ENCODE measurements around the gene DPH5.

Gene DPH5

DNA sequence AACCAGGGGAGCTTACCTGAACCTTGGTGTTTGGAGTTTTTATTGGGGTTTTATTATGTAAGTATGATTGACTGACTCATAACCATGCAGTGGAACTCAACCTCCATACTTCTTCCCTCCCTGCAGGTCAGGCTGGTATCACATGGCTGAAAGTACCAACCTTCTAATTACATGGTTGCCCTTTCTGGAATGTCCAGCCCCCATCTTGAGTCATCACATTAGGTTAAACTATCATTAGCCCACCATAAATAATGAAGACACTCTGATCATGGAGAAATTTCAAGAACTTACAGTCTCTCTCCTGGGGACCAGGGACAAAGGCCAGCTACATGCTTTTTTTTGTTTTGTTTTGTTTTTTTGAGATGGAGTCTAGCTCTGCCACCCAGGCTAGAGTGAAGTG is 19.2 kb upstream of the DPH5 start:
- TF ChIP-seq, protein P1, sequence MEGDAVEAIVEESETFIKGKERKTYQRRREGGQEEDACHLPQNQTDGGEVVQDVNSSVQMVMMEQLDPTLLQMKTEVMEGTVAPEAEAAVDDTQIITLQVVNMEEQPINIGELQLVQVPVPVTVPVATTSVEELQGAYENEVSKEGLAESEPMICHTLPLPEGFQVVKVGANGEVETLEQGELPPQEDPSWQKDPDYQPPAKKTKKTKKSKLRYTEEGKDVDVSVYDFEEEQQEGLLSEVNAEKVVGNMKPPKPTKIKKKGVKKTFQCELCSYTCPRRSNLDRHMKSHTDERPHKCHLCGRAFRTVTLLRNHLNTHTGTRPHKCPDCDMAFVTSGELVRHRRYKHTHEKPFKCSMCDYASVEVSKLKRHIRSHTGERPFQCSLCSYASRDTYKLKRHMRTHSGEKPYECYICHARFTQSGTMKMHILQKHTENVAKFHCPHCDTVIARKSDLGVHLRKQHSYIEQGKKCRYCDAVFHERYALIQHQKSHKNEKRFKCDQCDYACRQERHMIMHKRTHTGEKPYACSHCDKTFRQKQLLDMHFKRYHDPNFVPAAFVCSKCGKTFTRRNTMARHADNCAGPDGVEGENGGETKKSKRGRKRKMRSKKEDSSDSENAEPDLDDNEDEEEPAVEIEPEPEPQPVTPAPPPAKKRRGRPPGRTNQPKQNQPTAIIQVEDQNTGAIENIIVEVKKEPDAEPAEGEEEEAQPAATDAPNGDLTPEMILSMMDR (IDR thresholded peaks at IDR 0.05; ENCODE audit: borderline replicate concordance, extremely low read depth, low read length, poor library complexity, severe bottlenecking): no peak
- no peak for TF ChIP-seq EZH2 (IDR thresholded peaks at IDR 0.05; ENCODE audit: borderline replicate concordance, low read depth, low read length, severe bottlenecking)
- ATAC-seq (ENCODE audit: insufficient read depth, low read depth): no peak

DNA sequence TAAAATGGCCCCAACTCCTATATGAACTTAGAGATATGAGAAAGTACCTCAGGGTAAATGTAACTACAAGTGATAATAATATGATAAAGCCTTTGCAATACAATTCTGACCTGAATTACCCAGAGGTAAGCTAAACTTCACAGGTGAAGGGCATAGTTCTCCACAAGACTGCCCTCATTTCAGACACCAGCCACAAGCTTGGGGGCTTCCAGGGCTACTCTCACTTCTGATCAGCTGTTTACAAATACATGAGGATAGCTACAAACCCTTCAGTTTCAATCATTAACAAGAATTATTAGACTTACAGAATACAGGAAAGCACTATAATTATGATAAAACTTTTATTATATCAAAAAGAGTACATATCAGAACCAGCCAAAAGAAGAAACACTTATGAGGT is 18.7 kb upstream of the DPH5 start:
- ATAC-seq (ENCODE audit: insufficient read depth, low read depth) (no peak), DNase-seq (no peak)
- Histone ChIP-seq H3K36me3 (ENCODE audit: insufficient read depth, low read length) (peaks cover 28% of the 10 kb centered on the region), H3K79me2 (ENCODE audit: insufficient read depth, low read length) (no peaks in the 10 kb centered on the region), H3K27me3 (ENCODE audit: insufficient read depth, low read length, poor library complexity) (no peaks in the 10 kb centered on the region), H4K20me1 (ENCODE audit: insufficient read depth, low read length) (no peaks in the 10 kb centered on the region), H3K4me2 (ENCODE audit: insufficient read depth, low read length) (no peak overlapping the region), H2AFZ (ENCODE audit: low read depth, low read length) (no peak overlapping the region), H3K27ac (ENCODE audit: low read length) (no peak overlapping the region), H3K4me1 (ENCODE audit: insufficient read depth, low read length) (no peaks in the 10 kb centered on the region), H3K9me3 (ENCODE audit: insufficient read depth, low read length, severe bottlenecking) (peaks cover 14% of the 10 kb centered on the region), H3K9ac (ENCODE audit: low read depth, low read length) (no peak overlapping the region), H3K4me3 (ENCODE audit: low read depth in 1 of 2, low read length in 2 of 2) (no peak overlapping the region)
- TF ChIP-seq, protein P1 (IDR thresholded peaks at IDR 0.05; ENCODE audit: borderline replicate concordance, extremely low read depth, low read length, poor library complexity, severe bottlenecking): no peak
- TF ChIP-seq EZH2 (IDR thresholded peaks at IDR 0.05; ENCODE audit: borderline replicate concordance, low read depth, low read length, severe bottlenecking): no peak

More for the DNA sequence above, 19.2 kb upstream of the DPH5 start:
- Histone ChIP-seq H3K79me2 (ENCODE audit: insufficient read depth, low read length) (no peaks in the 10 kb centered on the region), H3K9ac (ENCODE audit: low read depth, low read length) (no peak overlapping the region), H3K36me3 (ENCODE audit: insufficient read depth, low read length) (peaks cover 23% of the 10 kb centered on the region), H3K4me2 (ENCODE audit: insufficient read depth, low read length) (no peak overlapping the region), H3K4me1 (ENCODE audit: insufficient read depth, low read length) (no peaks in the 10 kb centered on the region), H3K27ac (ENCODE audit: low read length) (no peak overlapping the region), H2AFZ (ENCODE audit: low read depth, low read length) (no peak overlapping the region), H3K4me3 (ENCODE audit: low read depth in 1 of 2, low read length in 2 of 2) (no peak overlapping the region), H4K20me1 (ENCODE audit: insufficient read depth, low read length) (no peaks in the 10 kb centered on the region), H3K9me3 (ENCODE audit: insufficient read depth, low read length, severe bottlenecking) (peaks cover 9% of the 10 kb centered on the region), H3K27me3 (ENCODE audit: insufficient read depth, low read length, poor library complexity) (no peaks in the 10 kb centered on the region)
- no peak for DNase-seq

DNA sequence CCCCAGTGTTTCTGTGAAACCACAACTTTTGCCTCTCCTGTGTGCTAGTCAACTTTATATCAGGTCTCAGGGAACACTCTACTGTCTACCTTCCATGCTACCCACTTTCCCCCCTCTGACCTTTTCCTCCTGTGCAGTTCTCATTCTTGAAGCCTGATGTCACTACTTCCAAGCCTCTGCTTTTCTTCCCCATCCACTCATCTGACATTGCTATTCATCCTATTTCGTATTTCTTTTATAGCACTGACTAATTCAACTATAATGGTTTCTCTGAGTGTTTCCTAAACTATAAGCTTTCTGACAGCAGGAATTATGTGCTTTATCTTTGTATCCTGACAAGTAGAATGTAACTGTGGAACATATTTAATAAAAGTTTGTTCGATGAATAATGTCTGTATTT is 18.2 kb upstream of the DPH5 start:
- Histone ChIP-seq H3K9ac (ENCODE audit: low read depth, low read length) (no peak overlapping the region), H3K9me3 (ENCODE audit: insufficient read depth, low read length, severe bottlenecking) (peaks cover 19% of the 10 kb centered on the region), H2AFZ (ENCODE audit: low read depth, low read length) (no peak overlapping the region), H3K27ac (ENCODE audit: low read length) (no peak overlapping the region), H3K27me3 (ENCODE audit: insufficient read depth, low read length, poor library complexity) (no peaks in the 10 kb centered on the region), H3K79me2 (ENCODE audit: insufficient read depth, low read length) (no peaks in the 10 kb centered on the region), H3K4me1 (ENCODE audit: insufficient read depth, low read length) (no peaks in the 10 kb centered on the region), H3K36me3 (ENCODE audit: insufficient read depth, low read length) (peaks cover 33% of the 10 kb centered on the region), H4K20me1 (ENCODE audit: insufficient read depth, low read length) (no peaks in the 10 kb centered on the region), H3K4me2 (ENCODE audit: insufficient read depth, low read length) (no peak overlapping the region), H3K4me3 (ENCODE audit: low read depth in 1 of 2, low read length in 2 of 2) (no peak overlapping the region)
- ATAC-seq (ENCODE audit: insufficient read depth, low read depth): no peak
- no peak for DNase-seq
- no peak for TF ChIP-seq EZH2 (IDR thresholded peaks at IDR 0.05; ENCODE audit: borderline replicate concordance, low read depth, low read length, severe bottlenecking)
- TF ChIP-seq, protein P1 (IDR thresholded peaks at IDR 0.05; ENCODE audit: borderline replicate concordance, extremely low read depth, low read length, poor library complexity, severe bottlenecking): peak; percentile 25

GRCh38 chr1:101041300-101041699 is 15.7 kb upstream of the DPH5 start:
- peaks cover 20% of the 10 kb centered on the region for H3K9me3 ChIP-seq (ENCODE audit: insufficient read depth, low read length, severe bottlenecking)
- H3K4me3 ChIP-seq (ENCODE audit: low read depth in 1 of 2, low read length in 2 of 2): no peak overlapping the region
- TF ChIP-seq, protein P1 (IDR thresholded peaks at IDR 0.05; ENCODE audit: borderline replicate concordance, extremely low read depth, low read length, poor library complexity, severe bottlenecking): no peak
- no peak for TF ChIP-seq EZH2 (IDR thresholded peaks at IDR 0.05; ENCODE audit: borderline replicate concordance, low read depth, low read length, severe bottlenecking)
- DNase-seq (no peak), ATAC-seq (ENCODE audit: insufficient read depth, low read depth) (no peak)
- no peaks in the 10 kb centered on the region for H3K4me1 ChIP-seq (ENCODE audit: insufficient read depth, low read length)
- H3K9ac ChIP-seq (ENCODE audit: low read depth, low read length): no peak overlapping the region
- peaks cover 51% of the 10 kb centered on the region for H3K36me3 ChIP-seq (ENCODE audit: insufficient read depth, low read length)
- H3K79me2 ChIP-seq (ENCODE audit: insufficient read depth, low read length): peaks cover 17% of the 10 kb centered on the region; the same call in 1 of the 2 replicates
- H4K20me1 ChIP-seq (ENCODE audit: insufficient read depth, low read length): no peaks in the 10 kb centered on the region
- H3K27me3 ChIP-seq (ENCODE audit: insufficient read depth, low read length, poor library complexity): no peaks in the 10 kb centered on the region
- no peak overlapping the region for H2AFZ ChIP-seq (ENCODE audit: low read depth, low read length)
- no peak overlapping the region for H3K4me2 ChIP-seq (ENCODE audit: insufficient read depth, low read length)
- H3K27ac ChIP-seq (ENCODE audit: low read length): no peak overlapping the region
